ENCODE results near the gene PHC3. TPM values are rescaled to one million over a fixed set of nuclear protein-coding genes. Genes with fewer than 3 reads are reported as not detected.

Gene PHC3
- total and polyA plus RNA-seq, 2 of the 13 experiments (the other 11 are each of a cell fraction or from before 2014, with no cell fraction given) = 24.1 to 49.0 TPM

- TF ChIP-seq SP140L (CRISPR knock-in tag; IDR thresholded peaks at IDR 0.05; ENCODE audit: borderline replicate concordance) (no peak), RFX5 (IDR thresholded peaks at IDR 0.05; ENCODE audit: low read depth, low read length) (no peak), ZNF496 (CRISPR knock-in tag; IDR thresholded peaks at IDR 0.05; ENCODE audit: insufficient replicate concordance) (no peak), SAFB2 (CRISPR knock-in tag; IDR thresholded peaks at IDR 0.05; ENCODE audit: borderline replicate concordance, low read depth) (no peak), ZNF841 (CRISPR knock-in tag; IDR thresholded peaks at IDR 0.05; ENCODE audit: borderline replicate concordance) (no peak), ZNF816 (CRISPR knock-in tag; IDR thresholded peaks at IDR 0.05; ENCODE audit: borderline replicate concordance) (no peak), POGK (CRISPR knock-in tag; conservative IDR thresholded peaks at IDR 0.05) (peak; percentile 70; the same call in 1 of the 2 replicates), ZNF460 (CRISPR knock-in tag; IDR thresholded peaks at IDR 0.05; ENCODE audit: borderline replicate concordance) (no peak), ZBTB14 (CRISPR knock-in tag; IDR thresholded peaks at IDR 0.05) (no peak), ZNF740 (CRISPR knock-in tag; IDR thresholded peaks at IDR 0.05) (no peak)
- TF ChIP-seq, protein P1, sequence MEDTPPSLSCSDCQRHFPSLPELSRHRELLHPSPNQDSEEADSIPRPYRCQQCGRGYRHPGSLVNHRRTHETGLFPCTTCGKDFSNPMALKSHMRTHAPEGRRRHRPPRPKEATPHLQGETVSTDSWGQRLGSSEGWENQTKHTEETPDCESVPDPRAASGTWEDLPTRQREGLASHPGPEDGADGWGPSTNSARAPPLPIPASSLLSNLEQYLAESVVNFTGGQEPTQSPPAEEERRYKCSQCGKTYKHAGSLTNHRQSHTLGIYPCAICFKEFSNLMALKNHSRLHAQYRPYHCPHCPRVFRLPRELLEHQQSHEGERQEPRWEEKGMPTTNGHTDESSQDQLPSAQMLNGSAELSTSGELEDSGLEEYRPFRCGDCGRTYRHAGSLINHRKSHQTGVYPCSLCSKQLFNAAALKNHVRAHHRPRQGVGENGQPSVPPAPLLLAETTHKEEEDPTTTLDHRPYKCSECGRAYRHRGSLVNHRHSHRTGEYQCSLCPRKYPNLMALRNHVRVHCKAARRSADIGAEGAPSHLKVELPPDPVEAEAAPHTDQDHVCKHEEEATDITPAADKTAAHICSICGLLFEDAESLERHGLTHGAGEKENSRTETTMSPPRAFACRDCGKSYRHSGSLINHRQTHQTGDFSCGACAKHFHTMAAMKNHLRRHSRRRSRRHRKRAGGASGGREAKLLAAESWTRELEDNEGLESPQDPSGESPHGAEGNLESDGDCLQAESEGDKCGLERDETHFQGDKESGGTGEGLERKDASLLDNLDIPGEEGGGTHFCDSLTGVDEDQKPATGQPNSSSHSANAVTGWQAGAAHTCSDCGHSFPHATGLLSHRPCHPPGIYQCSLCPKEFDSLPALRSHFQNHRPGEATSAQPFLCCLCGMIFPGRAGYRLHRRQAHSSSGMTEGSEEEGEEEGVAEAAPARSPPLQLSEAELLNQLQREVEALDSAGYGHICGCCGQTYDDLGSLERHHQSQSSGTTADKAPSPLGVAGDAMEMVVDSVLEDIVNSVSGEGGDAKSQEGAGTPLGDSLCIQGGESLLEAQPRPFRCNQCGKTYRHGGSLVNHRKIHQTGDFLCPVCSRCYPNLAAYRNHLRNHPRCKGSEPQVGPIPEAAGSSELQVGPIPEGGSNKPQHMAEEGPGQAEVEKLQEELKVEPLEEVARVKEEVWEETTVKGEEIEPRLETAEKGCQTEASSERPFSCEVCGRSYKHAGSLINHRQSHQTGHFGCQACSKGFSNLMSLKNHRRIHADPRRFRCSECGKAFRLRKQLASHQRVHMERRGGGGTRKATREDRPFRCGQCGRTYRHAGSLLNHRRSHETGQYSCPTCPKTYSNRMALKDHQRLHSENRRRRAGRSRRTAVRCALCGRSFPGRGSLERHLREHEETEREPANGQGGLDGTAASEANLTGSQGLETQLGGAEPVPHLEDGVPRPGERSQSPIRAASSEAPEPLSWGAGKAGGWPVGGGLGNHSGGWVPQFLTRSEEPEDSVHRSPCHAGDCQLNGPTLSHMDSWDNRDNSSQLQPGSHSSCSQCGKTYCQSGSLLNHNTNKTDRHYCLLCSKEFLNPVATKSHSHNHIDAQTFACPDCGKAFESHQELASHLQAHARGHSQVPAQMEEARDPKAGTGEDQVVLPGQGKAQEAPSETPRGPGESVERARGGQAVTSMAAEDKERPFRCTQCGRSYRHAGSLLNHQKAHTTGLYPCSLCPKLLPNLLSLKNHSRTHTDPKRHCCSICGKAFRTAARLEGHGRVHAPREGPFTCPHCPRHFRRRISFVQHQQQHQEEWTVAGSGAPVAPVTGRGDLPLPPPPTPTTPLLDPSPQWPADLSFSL (CRISPR knock-in tag; IDR thresholded peaks at IDR 0.05) = no peak
- TF ChIP-seq, protein P2, sequence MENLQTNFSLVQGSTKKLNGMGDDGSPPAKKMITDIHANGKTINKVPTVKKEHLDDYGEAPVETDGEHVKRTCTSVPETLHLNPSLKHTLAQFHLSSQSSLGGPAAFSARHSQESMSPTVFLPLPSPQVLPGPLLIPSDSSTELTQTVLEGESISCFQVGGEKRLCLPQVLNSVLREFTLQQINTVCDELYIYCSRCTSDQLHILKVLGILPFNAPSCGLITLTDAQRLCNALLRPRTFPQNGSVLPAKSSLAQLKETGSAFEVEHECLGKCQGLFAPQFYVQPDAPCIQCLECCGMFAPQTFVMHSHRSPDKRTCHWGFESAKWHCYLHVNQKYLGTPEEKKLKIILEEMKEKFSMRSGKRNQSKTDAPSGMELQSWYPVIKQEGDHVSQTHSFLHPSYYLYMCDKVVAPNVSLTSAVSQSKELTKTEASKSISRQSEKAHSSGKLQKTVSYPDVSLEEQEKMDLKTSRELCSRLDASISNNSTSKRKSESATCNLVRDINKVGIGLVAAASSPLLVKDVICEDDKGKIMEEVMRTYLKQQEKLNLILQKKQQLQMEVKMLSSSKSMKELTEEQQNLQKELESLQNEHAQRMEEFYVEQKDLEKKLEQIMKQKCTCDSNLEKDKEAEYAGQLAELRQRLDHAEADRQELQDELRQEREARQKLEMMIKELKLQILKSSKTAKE (CRISPR knock-in tag; IDR thresholded peaks at IDR 0.05; ENCODE audit: borderline replicate concordance) = no peak; the same call in 1 of the 2 replicates
Measured at GRCh38 chr3:170221924-170222646, 40.6 kb upstream of the PHC3 start, which contains the start of gene PRKCI (continued).
